Thyroid gland (tissue), 4 donors: Measurements from ENCODE around the gene HDAC9.

Experiments used
- POLR2A ChIP-seq, 2 donors: fragments of 450-650 bp; IDR thresholded peaks; one replicate each; pipeline ENCODE4 v1.6.1; 2017; ENCODE audit warnings: antibody characterized with exemption in 2 of 2, mild to moderate bottlenecking in 2 of 2, moderate library complexity in 1 of 2
- TF ChIP-seq, protein P1 (sequence below), 6 experiments: fragments of 200-600 bp in 3 of 6; fragments of 450-650 bp in 3 of 6; sonication (generic) in 3 of 6; IDR thresholded peaks; one replicate each; pipeline ENCODE4 v1.5.1; 2016 to 2019; ENCODE audit warnings: antibody characterized with exemption in 6 of 6, mild to moderate bottlenecking in 2 of 6, inconsistent platforms in 1 of 6, moderate library complexity in 1 of 6

GRCh38 chr7:18828994-18829857, 333.7 kb downstream of the HDAC9 start:
- TF ChIP-seq POLR2A (IDR thresholded peaks at IDR 0.05) = no peak
- TF ChIP-seq, protein P1, sequence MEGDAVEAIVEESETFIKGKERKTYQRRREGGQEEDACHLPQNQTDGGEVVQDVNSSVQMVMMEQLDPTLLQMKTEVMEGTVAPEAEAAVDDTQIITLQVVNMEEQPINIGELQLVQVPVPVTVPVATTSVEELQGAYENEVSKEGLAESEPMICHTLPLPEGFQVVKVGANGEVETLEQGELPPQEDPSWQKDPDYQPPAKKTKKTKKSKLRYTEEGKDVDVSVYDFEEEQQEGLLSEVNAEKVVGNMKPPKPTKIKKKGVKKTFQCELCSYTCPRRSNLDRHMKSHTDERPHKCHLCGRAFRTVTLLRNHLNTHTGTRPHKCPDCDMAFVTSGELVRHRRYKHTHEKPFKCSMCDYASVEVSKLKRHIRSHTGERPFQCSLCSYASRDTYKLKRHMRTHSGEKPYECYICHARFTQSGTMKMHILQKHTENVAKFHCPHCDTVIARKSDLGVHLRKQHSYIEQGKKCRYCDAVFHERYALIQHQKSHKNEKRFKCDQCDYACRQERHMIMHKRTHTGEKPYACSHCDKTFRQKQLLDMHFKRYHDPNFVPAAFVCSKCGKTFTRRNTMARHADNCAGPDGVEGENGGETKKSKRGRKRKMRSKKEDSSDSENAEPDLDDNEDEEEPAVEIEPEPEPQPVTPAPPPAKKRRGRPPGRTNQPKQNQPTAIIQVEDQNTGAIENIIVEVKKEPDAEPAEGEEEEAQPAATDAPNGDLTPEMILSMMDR (IDR thresholded peaks at IDR 0.05) = no peak
